Adrenal gland (tissue), 5 donors: ENCODE measurements around the gene PPP2R5E.

ENCODE experiments used
- POLR2A ChIP-seq, 2 donors: fragments of 450-650 bp; IDR thresholded peaks; one replicate each; pipeline ENCODE4 v1.6.1; 2017; ENCODE audit warnings: antibody characterized with exemption in 2 of 2, mild to moderate bottlenecking in 2 of 2, moderate library complexity in 1 of 2
- TF ChIP-seq, protein P1 (sequence below), 6 experiments: fragments of 450-650 bp in 4 of 6; fragments of 200-600 bp in 2 of 6; sonication (generic) in 1 of 6; IDR thresholded peaks; 1 replicate in 5 of 6; 2 replicates in 1 of 6; pipeline versions ENCODE4 v1.5.1 to v1.8.0; 2016 to 2021; ENCODE audit warnings: antibody characterized with exemption in 6 of 6, mild to moderate bottlenecking in 2 of 6, moderate library complexity in 1 of 6
- donor health status: DM: no; HTN: no; CAD: no.

DNA sequence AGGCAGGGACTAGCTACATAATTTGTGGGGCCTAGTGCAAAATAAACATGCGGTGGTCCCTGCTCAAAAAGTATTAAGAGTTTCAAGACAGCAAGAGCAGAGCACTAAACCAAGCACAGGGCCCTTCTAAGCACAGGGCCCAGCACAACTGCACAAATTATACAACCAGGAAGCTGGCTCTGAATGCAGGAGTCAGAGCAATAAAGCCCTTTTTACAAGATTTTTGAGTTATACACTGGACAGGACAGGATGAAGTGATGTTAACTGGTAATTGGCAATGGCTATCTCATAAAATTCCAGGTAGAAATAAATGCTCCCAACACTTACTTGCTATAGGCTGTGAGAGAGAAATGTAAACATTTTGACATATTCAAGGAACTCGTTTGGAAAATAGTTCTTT is 138.3 kb downstream of the PPP2R5E start:
- TF ChIP-seq POLR2A (IDR thresholded peaks at IDR 0.05), result no peak
- TF ChIP-seq, protein P1, sequence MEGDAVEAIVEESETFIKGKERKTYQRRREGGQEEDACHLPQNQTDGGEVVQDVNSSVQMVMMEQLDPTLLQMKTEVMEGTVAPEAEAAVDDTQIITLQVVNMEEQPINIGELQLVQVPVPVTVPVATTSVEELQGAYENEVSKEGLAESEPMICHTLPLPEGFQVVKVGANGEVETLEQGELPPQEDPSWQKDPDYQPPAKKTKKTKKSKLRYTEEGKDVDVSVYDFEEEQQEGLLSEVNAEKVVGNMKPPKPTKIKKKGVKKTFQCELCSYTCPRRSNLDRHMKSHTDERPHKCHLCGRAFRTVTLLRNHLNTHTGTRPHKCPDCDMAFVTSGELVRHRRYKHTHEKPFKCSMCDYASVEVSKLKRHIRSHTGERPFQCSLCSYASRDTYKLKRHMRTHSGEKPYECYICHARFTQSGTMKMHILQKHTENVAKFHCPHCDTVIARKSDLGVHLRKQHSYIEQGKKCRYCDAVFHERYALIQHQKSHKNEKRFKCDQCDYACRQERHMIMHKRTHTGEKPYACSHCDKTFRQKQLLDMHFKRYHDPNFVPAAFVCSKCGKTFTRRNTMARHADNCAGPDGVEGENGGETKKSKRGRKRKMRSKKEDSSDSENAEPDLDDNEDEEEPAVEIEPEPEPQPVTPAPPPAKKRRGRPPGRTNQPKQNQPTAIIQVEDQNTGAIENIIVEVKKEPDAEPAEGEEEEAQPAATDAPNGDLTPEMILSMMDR (IDR thresholded peaks at IDR 0.05), result no peak
